IMR-90 (cell line): Measurements from ENCODE around the gene CD2. TPM values are rescaled to one million over a fixed set of nuclear protein-coding genes. Genes with fewer than 3 reads are reported as not detected.

Source experiments
- ATAC-seq: fragments of 200-7000 bp; cut with Tn5 transposase; 2 replicates; pipeline ENCODE4 v1.9.1; 2020; ENCODE audit warnings: low read depth, mild to moderate bottlenecking, moderate library complexity
- BruUV-seq: library from RNA; stranded (reverse); fragments of 400-500 nt; replicated peaks from 2 replicates; lab custom pipeline; 2021; lab: Mats Ljungman, UMichigan
- CTCF ChIA-PET: fragments of 300-600 bp; formaldehyde crosslinking; extraction: SDS; loops from one replicate; lab custom pipeline; 2021; ENCODE audit warnings: antibody characterized with exemption; lab: Yijun Ruan, JAX
- POLR2A ChIA-PET: fragments of 300-600 bp; sonication (Branson Sonifier 250); formaldehyde crosslinking; loops from one replicate; lab custom pipeline; 2022; ENCODE audit warnings: antibody characterized with exemption; ENCODE audit not compliant: unreplicated experiment; lab: Charles Lee
- DNase-seq: peaks from one replicate; pipeline ENCODE4 v3.0.0; 2013
- H2AFZ ChIP-seq: replicated peaks from 2 replicates; pipeline ENCODE3; 2013; ENCODE audit warnings: low read length, mild to moderate bottlenecking; ENCODE audit not compliant: poor library complexity
- H2AK5ac ChIP-seq: 2 replicates; pipeline ENCODE4 v1.6.1; 2013; ENCODE audit warnings: low read depth, low read length, inconsistent platforms
- H2AK9ac ChIP-seq: replicated peaks from 2 replicates; pipeline ENCODE3; 2013; ENCODE audit warnings: mild to moderate bottlenecking, low read depth, low read length, moderate library complexity; ENCODE audit not compliant: poor library complexity
- H2BK120ac ChIP-seq: 2 replicates; pipeline ENCODE4 v1.6.1; 2013; ENCODE audit warnings: low read depth, low read length, inconsistent platforms
- H2BK15ac ChIP-seq: 3 replicates; pipeline ENCODE4 v1.6.1; 2013; ENCODE audit warnings: low read depth, low read length, inconsistent platforms
- H2BK20ac ChIP-seq: 2 replicates; pipeline ENCODE4 v1.6.1; 2013; ENCODE audit warnings: low read depth, mild to moderate bottlenecking, inconsistent platforms, low read length, moderate library complexity
- H2BK5ac ChIP-seq: 2 replicates; pipeline ENCODE4 v1.6.1; 2013; ENCODE audit warnings: mild to moderate bottlenecking, low read depth, low read length, inconsistent platforms; ENCODE audit not compliant: poor library complexity, severe bottlenecking
- H3K14ac ChIP-seq: replicated peaks from 2 replicates; pipeline ENCODE4 v1.6.1; 2013; ENCODE audit warnings: low read depth, low read length, inconsistent platforms
- H3K18ac ChIP-seq: 2 replicates; pipeline ENCODE4 v1.6.1; 2013; ENCODE audit warnings: low read depth, low read length, control low read depth
- H3K23ac ChIP-seq: 2 replicates; pipeline ENCODE4 v1.6.1; 2013; ENCODE audit warnings: low read depth, low read length, inconsistent platforms
- H3K27ac ChIP-seq: 2 replicates; pipeline ENCODE4 v1.5.1; 2013; ENCODE audit warnings: mild to moderate bottlenecking, control low read depth, low read length; ENCODE audit not compliant: insufficient read depth
- H3K27me3 ChIP-seq: 2 replicates; pipeline ENCODE4 v1.6.1; 2013; ENCODE audit warnings: low read length; ENCODE audit not compliant: control insufficient read depth, insufficient read depth
- H3K36me3 ChIP-seq: 2 replicates; pipeline ENCODE4 v1.6.1; 2013; ENCODE audit warnings: low read length, mixed read lengths; ENCODE audit not compliant: control insufficient read depth, insufficient read depth
- H3K4ac ChIP-seq: 2 replicates; pipeline ENCODE4 v1.6.1; 2013; ENCODE audit warnings: low read depth, low read length, inconsistent platforms
- H3K4me1 ChIP-seq: 2 replicates; pipeline ENCODE4 v1.6.1; 2013; ENCODE audit warnings: low read length, mixed read lengths; ENCODE audit not compliant: control insufficient read depth, insufficient read depth
- H3K4me2 ChIP-seq: 2 replicates; pipeline ENCODE4 v1.6.1; 2013; ENCODE audit warnings: low read depth, mild to moderate bottlenecking, control low read depth, low read length, moderate library complexity
- H3K4me3 ChIP-seq: 2 replicates; pipeline ENCODE4 v1.5.1; 2013; ENCODE audit warnings: low read depth, mild to moderate bottlenecking, control low read depth, low read length, moderate library complexity; ENCODE audit not compliant: insufficient read depth
- H3K56ac ChIP-seq: 2 replicates; pipeline ENCODE4 v1.6.1; 2013; ENCODE audit warnings: low read length, inconsistent platforms; ENCODE audit not compliant: insufficient read depth; ENCODE audit errors: extremely low read depth
- H3K79me1 ChIP-seq, 2 experiments: 2 replicates each; pipeline ENCODE4 v1.6.1; 2013; ENCODE audit warnings: low read length in 2 of 2, inconsistent platforms in 1 of 2, low read depth in 1 of 2
- H3K9ac ChIP-seq: 2 replicates; pipeline ENCODE4 v1.6.1; 2013; ENCODE audit warnings: low read depth, low read length, control low read depth
- H3K9me1 ChIP-seq: 2 replicates; pipeline ENCODE4 v1.6.1; 2013; ENCODE audit warnings: low read length, inconsistent platforms; ENCODE audit not compliant: insufficient read depth
- H3K9me3 ChIP-seq: 2 replicates; pipeline ENCODE4 v1.6.1; 2013; ENCODE audit warnings: low read length; ENCODE audit not compliant: control insufficient read depth, insufficient read depth
- H4K20me1 ChIP-seq: 2 replicates; pipeline ENCODE4 v1.6.1; 2013; ENCODE audit warnings: low read length, inconsistent platforms; ENCODE audit not compliant: insufficient read depth
- H4K5ac ChIP-seq: 2 replicates; pipeline ENCODE4 v1.6.1; 2013; ENCODE audit warnings: mild to moderate bottlenecking, low read depth, low read length, control low read depth
- H4K8ac ChIP-seq, 2 experiments: 2 replicates each; pipeline ENCODE4 v1.6.1; 2013; ENCODE audit warnings: low read depth in 2 of 2, low read length in 2 of 2, control low read depth in 1 of 2, inconsistent platforms in 1 of 2
- H4K91ac ChIP-seq: 2 replicates; pipeline ENCODE4 v1.6.1; 2013; ENCODE audit warnings: low read depth, low read length, inconsistent platforms; ENCODE audit not compliant: insufficient read depth
- BHLHE40 ChIP-seq: fragments of 150-350 bp; IDR thresholded peaks from 2 replicates; pipeline ENCODE4 v1.6.1; 2016; ENCODE audit warnings: mild to moderate bottlenecking, low read depth, low read length
- CTCF ChIP-seq: conservative IDR thresholded peaks from 2 replicates; pipeline ENCODE4 v1.5.1; 2012; ENCODE audit warnings: mild to moderate bottlenecking, low read depth, low read length, improper control_type of control experiment
- ELK1 ChIP-seq: fragments of 150-350 bp; IDR thresholded peaks from 2 replicates; pipeline ENCODE4 v1.6.1; 2016; ENCODE audit warnings: low read depth, mild to moderate bottlenecking, low read length, moderate library complexity, borderline replicate concordance
- FOS ChIP-seq: fragments of 150-350 bp; IDR thresholded peaks from 2 replicates; pipeline ENCODE4 v1.6.1; 2016; ENCODE audit warnings: low read depth, low read length
- NFE2L2 ChIP-seq: fragments of 150-350 bp; IDR thresholded peaks from 2 replicates; pipeline ENCODE4 v1.6.1; 2016; ENCODE audit warnings: low read depth, mild to moderate bottlenecking, low read length
- RCOR1 ChIP-seq: IDR thresholded peaks from 2 replicates; pipeline ENCODE4 v1.6.1; 2012; ENCODE audit warnings: mild to moderate bottlenecking, low read length, improper control_type of control experiment; ENCODE audit not compliant: insufficient replicate concordance
- WGBS, 2 experiments: methylation state at CpG; one replicate each; pipeline versions ENCODE4 v1.1.5 to v1.1.7; 2013; ENCODE audit warnings: missing lambda C conversion rate in 2 of 2; ENCODE audit not compliant: insufficient read length in 1 of 2; ENCODE audit errors: extremely low coverage in 2 of 2; 5-methylcytosine and 5-hydroxymethylcytosine counted together
- dilution Hi-C: fragments of 300-500 bp; cut with HindIII; formaldehyde crosslinking; loops from one replicate; pipeline ENCODE4 v1.14.3; 2018; ENCODE audit warnings: low sequenced_read_pairs; ENCODE audit not compliant: unreplicated experiment
- in situ Hi-C: fragments of 300-500 bp; cut with MboI; formaldehyde crosslinking; loops from 3 replicates; pipeline ENCODE4 v1.14.3; 2019; ENCODE audit warnings: low sequenced_read_pairs, inconsistent platforms, mixed read lengths
- intact Hi-C: fragments of 100-400 bp; cut with micrococcal nuclease; formaldehyde crosslinking; loops from 2 replicates; pipeline ENCODE4 v1.10.0; 2022
- polyA plus RNA-seq, 3 experiments: library from polyadenylated mRNA; depleted of rRNA; stranded (reverse); fragments of >200 nt; gene quantifications; 2 replicates each; pipeline ENCODE4 v1.2.3, GENCODE V29; 2012; ENCODE audit warnings: low replicate concordance in 1 of 3
- total RNA-seq: library from RNA; depleted of rRNA; stranded (reverse); fragments of >200 nt; gene quantifications from 2 replicates; pipeline ENCODE4 v1.2.3, GENCODE V29; 2012

CD2 gene
- total and polyA plus RNA-seq, 2 of the 4 experiments (the other 2 are of a cell fraction), result not detected

GRCh38 chr1:116751621-116752020, 2.6 kb upstream of the CD2 start:
- H2BK5ac ChIP-seq, result no peak overlapping the region
- H3K4ac ChIP-seq, result no peak overlapping the region
- no peak overlapping the region for H3K4me3 ChIP-seq
- no peaks in the 10 kb centered on the region for H3K4me1 ChIP-seq
- no peaks in the 10 kb centered on the region for H3K9me1 ChIP-seq
- TF ChIP-seq CTCF, result no peak
- TF ChIP-seq FOS, result no peak
- no peak for TF ChIP-seq NFE2L2
- no peak for TF ChIP-seq BHLHE40
- TF ChIP-seq ELK1, result no peak
- no peak for TF ChIP-seq RCOR1
- no CpG with 5 or more reads among the region's 1 CpG for WGBS, 2 experiments
- H3K56ac ChIP-seq, result no peak overlapping the region
- H2BK120ac ChIP-seq, result no peak overlapping the region
- no peak overlapping the region for H3K14ac ChIP-seq
- no TSS peak for BruUV-seq
- H3K27me3 ChIP-seq, result no peaks in the 10 kb centered on the region
- in situ Hi-C loops (no loop called here), intact Hi-C loops (no loop called here), dilution Hi-C loops (no loop called here)
- no peak overlapping the region for H2AFZ ChIP-seq
- H3K9ac ChIP-seq, result no peak overlapping the region
- DNase-seq, result no peak
- no peak overlapping the region for H2AK9ac ChIP-seq
- H3K23ac ChIP-seq, result no peak overlapping the region
- H3K27ac ChIP-seq, result no peak overlapping the region
- H3K18ac ChIP-seq, result no peak overlapping the region
- no peak overlapping the region for H4K91ac ChIP-seq
- no peaks in the 10 kb centered on the region for H4K20me1 ChIP-seq
- no peaks in the 10 kb centered on the region for H3K36me3 ChIP-seq
- POLR2A ChIA-PET, result no interaction called here
- no peak for ATAC-seq
- H2BK15ac ChIP-seq, result no peak overlapping the region
- no peak overlapping the region for H4K8ac ChIP-seq
- H2AK5ac ChIP-seq, result no peak overlapping the region
- no peak overlapping the region for H3K4me2 ChIP-seq
- H4K5ac ChIP-seq, result no peak overlapping the region
- no peaks in the 10 kb centered on the region for H3K79me1 ChIP-seq
- CTCF ChIA-PET, result interaction anchor here (1.5 kb wide), 1 partner anchor 13 kb away, joined by 3 read pairs; no protein-coding TSS in a partner anchor
- no peak overlapping the region for H2BK20ac ChIP-seq
- H3K9me3 ChIP-seq, result no peaks in the 10 kb centered on the region
